NT2/D1 (cell line): ENCODE measurements around the gene RAB3GAP1.

Source experiments
- DNase-seq: peaks from one replicate; pipeline ENCODE4 v3.0.0-alpha.2; 2011; ENCODE audit warnings: low read depth, low spot score
- H3K27me3 ChIP-seq: 2 replicates; pipeline ENCODE4 v1.6.0; 2011; ENCODE audit warnings: mild to moderate bottlenecking; ENCODE audit not compliant: insufficient read length, insufficient read depth
- H3K36me3 ChIP-seq: 2 replicates; pipeline ENCODE4 v1.6.1; 2011; ENCODE audit warnings: mild to moderate bottlenecking, low read length, mixed read lengths; ENCODE audit not compliant: insufficient read depth, insufficient read length
- H3K4me1 ChIP-seq: 2 replicates; pipeline ENCODE4 v1.5.1; 2011; ENCODE audit not compliant: insufficient read depth, insufficient read length
- H3K4me3 ChIP-seq: 2 replicates; pipeline ENCODE4 v1.5.1; 2011; ENCODE audit warnings: low read depth; ENCODE audit not compliant: insufficient read length
- H3K9ac ChIP-seq: 2 replicates; pipeline ENCODE4 v1.6.0; 2011; ENCODE audit warnings: low read depth; ENCODE audit not compliant: insufficient read length
- H3K9me3 ChIP-seq: 2 replicates; pipeline ENCODE4 v1.5.1; 2011; ENCODE audit warnings: mild to moderate bottlenecking, low read length; ENCODE audit not compliant: insufficient read depth
- SUZ12 ChIP-seq: IDR thresholded peaks from 2 replicates; pipeline ENCODE4 v1.6.1; 2011; ENCODE audit not compliant: insufficient read length, insufficient read depth; ENCODE audit errors: extremely low read depth
- YY1 ChIP-seq: IDR thresholded peaks from 2 replicates; pipeline ENCODE4 v1.6.1; 2011; ENCODE audit not compliant: insufficient read length, insufficient read depth
- ZNF274 ChIP-seq: IDR thresholded peaks from 2 replicates; pipeline ENCODE4 v1.6.1; 2011; ENCODE audit warnings: mild to moderate bottlenecking, low read depth, low read length

Gene RAB3GAP1

DNA sequence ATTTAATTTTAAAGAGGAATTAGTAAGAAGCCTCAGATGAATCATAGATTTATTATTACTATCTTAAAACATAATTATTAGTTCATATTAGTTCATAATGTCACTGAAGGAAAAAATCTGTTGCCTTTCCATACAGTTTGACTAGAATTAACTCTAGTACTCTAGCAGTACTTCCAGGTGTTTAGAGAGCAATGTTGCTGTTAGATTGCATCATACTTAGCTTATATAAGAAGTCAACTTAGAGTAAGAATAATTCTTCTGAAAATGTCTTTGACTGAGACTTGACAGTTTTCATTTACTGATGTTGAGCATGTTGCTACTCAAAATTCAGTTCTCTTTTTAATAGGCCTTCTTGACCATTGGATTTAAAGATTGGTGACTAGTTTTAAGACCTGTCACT lies 4.7 kb downstream of the RAB3GAP1 start:
- peaks cover 52% of the 10 kb centered on the region for H3K36me3 ChIP-seq
- H3K9ac ChIP-seq: no peak overlapping the region
- no peak for DNase-seq

DNA sequence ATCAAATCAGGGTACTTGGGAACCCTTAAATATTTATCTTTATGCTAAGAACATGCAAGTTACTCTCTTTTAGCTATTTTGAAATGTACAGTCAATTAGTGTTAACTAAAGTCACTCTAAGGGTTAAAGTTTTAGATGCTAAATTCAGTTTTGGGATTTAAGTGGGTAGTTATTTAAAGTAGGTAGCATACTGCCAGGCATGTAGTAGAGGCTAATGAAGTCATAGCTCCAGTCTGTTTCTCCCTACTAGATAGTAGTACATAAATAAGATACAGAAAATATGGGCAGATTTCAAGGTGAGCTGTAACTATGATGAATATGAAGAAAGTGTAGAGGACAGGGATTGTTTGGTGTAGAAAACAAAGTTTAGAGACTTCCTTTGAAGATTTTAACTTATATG lies 7.5 kb downstream of the RAB3GAP1 start:
- no peaks in the 10 kb centered on the region for H3K9me3 ChIP-seq
- H3K4me3 ChIP-seq: no peak overlapping the region
- no peak overlapping the region for H3K9ac ChIP-seq
- no peaks in the 10 kb centered on the region for H3K27me3 ChIP-seq
- no peaks in the 10 kb centered on the region for H3K4me1 ChIP-seq
- no peak for DNase-seq
- TF ChIP-seq YY1 (no peak), SUZ12 (no peak), ZNF274 (no peak)
- H3K36me3 ChIP-seq: peaks cover 52% of the 10 kb centered on the region

More for the DNA sequence above, 4.7 kb downstream of the RAB3GAP1 start:
- Histone ChIP-seq H3K9me3 (no peaks in the 10 kb centered on the region), H3K4me1 (no peaks in the 10 kb centered on the region), H3K27me3 (no peaks in the 10 kb centered on the region), H3K4me3 (no peak overlapping the region)
- TF ChIP-seq ZNF274: no peak
- TF ChIP-seq YY1: no peak
- no peak for TF ChIP-seq SUZ12

DNA sequence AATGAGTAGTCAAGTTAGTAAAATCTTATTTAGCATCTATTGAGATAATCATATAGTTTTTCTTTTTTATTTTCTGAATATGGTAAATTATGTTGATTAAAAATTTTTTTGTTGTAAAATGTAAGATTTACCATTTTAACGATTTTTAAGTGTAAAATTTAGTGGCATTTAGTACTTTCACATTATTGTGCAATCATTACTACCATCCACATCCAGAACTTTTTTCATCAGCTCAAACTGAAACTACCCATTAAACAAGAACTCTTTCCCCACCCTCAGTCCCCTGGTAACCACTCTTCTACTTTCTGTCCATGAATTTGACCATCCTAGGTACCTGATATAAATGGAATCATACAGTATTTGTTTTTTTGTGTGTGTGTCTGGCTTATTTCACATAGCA lies 11.1 kb downstream of the RAB3GAP1 start:
- peaks cover 43% of the 10 kb centered on the region for H3K36me3 ChIP-seq
- TF ChIP-seq YY1: no peak
- TF ChIP-seq SUZ12: no peak
- TF ChIP-seq ZNF274: no peak
- H3K4me1 ChIP-seq: no peaks in the 10 kb centered on the region
- no peak for DNase-seq
- no peak overlapping the region for H3K9ac ChIP-seq
- no peak overlapping the region for H3K4me3 ChIP-seq
- H3K9me3 ChIP-seq: peaks cover 7% of the 10 kb centered on the region
- no peaks in the 10 kb centered on the region for H3K27me3 ChIP-seq

GRCh38 chr2:135064149-135064548 lies 12.1 kb downstream of the RAB3GAP1 start:
- no peaks in the 10 kb centered on the region for H3K27me3 ChIP-seq
- H3K9me3 ChIP-seq: peaks cover 16% of the 10 kb centered on the region
- H3K4me1 ChIP-seq: no peaks in the 10 kb centered on the region
- no peak for DNase-seq
- H3K9ac ChIP-seq: no peak overlapping the region
- H3K36me3 ChIP-seq: peaks cover 34% of the 10 kb centered on the region
- no peak for TF ChIP-seq ZNF274
- TF ChIP-seq SUZ12: no peak
- no peak for TF ChIP-seq YY1
- no peak overlapping the region for H3K4me3 ChIP-seq

DNA sequence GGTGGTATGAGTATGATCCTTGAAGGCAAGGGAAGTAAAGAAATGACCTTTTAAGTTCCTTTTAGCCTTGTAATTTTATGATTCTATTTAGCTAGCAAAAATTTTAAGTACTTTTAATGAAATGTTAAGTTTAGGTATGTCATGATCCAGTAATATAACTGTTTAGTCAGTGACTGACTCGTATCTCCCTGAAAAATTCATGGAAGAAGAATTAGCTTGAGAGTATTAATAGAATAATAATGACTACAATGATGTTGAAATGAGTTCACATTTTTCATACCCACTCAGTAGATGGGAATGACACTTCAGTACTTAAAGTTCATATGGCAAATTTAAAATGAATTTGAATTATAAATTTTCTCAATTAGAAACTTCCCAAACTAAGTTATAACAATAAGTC lies 14.6 kb downstream of the RAB3GAP1 start:
- H3K9me3 ChIP-seq: peaks cover 42% of the 10 kb centered on the region
- H3K36me3 ChIP-seq: peaks cover 24% of the 10 kb centered on the region
- no peak overlapping the region for H3K9ac ChIP-seq
- H3K4me3 ChIP-seq: no peak overlapping the region
- no peaks in the 10 kb centered on the region for H3K4me1 ChIP-seq
- no peak for TF ChIP-seq ZNF274
- no peak for DNase-seq
- no peaks in the 10 kb centered on the region for H3K27me3 ChIP-seq

DNA sequence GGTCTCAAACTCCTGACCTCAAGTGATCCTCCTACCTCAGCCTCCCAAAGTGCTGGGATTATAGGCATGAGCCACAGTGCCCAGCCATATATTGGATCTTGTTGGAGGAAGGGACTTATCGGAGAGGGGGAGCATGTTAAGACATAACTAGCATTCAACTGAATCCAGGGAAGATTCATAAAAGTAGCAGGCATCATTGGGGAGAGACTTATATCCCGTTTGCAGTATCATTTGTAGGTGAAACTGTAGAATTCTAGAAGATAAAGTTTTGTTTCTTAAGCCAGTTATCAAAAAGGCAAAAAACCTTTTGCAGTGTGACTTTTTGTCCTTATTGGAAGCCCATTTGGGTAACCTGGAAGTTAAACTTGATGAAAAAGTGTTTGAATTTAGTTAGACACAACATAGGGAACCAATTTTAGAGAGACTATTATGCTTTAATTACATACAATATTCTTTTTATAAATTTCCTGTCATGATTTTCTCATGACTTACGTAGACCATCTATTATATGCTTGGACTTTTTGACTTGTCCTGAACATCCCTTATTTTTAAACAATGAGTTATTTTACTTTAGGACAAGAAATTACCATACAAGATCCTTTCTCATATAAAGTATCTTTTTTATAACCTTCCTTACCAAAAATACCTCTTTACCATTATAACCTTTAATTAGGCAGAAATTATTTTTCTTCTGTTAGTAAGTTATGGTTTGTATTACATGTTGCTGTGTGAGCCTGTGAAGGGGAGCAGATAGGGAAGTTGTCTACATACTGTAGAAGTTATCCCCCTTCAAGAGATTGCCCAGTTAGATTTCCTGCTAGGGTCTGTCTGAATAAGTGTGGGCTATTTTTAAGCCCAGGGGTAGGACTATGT lies 20.3 kb downstream of the RAB3GAP1 start:
- TF ChIP-seq SUZ12: no peak
- no peak for TF ChIP-seq ZNF274
- no peak for TF ChIP-seq YY1
- DNase-seq: no peak
- Histone ChIP-seq H3K9me3 (peaks cover 75% of the 10 kb centered on the region), H3K27me3 (no peaks in the 10 kb centered on the region), H3K4me1 (no peaks in the 10 kb centered on the region), H3K4me3 (no peak overlapping the region), H3K9ac (no peak overlapping the region), H3K36me3 (peaks cover 22% of the 10 kb centered on the region)

GRCh38 chr2:135074216-135074615 lies 22.1 kb downstream of the RAB3GAP1 start:
- Histone ChIP-seq H3K9me3 (peaks cover 58% of the 10 kb centered on the region), H3K4me3 (no peak overlapping the region), H3K27me3 (no peaks in the 10 kb centered on the region), H3K36me3 (peaks cover 24% of the 10 kb centered on the region), H3K9ac (no peak overlapping the region), H3K4me1 (no peaks in the 10 kb centered on the region)
- no peak for TF ChIP-seq ZNF274
- no peak for DNase-seq
